Glomerular visceral epithelial cell (primary cell): ENCODE measurements around the gene DUS3L.
"Not testable (repeated sequence)": the region's sequence is repeated elsewhere in the genome, so short reads cannot be mapped to it uniquely, and the experiment has no call there.

Experiments
- DNase-seq: peaks from one replicate; pipeline ENCODE4 v3.0.0-alpha.2; 2016; ENCODE audit errors: extremely low spot score

The DUS3L gene

DNA sequence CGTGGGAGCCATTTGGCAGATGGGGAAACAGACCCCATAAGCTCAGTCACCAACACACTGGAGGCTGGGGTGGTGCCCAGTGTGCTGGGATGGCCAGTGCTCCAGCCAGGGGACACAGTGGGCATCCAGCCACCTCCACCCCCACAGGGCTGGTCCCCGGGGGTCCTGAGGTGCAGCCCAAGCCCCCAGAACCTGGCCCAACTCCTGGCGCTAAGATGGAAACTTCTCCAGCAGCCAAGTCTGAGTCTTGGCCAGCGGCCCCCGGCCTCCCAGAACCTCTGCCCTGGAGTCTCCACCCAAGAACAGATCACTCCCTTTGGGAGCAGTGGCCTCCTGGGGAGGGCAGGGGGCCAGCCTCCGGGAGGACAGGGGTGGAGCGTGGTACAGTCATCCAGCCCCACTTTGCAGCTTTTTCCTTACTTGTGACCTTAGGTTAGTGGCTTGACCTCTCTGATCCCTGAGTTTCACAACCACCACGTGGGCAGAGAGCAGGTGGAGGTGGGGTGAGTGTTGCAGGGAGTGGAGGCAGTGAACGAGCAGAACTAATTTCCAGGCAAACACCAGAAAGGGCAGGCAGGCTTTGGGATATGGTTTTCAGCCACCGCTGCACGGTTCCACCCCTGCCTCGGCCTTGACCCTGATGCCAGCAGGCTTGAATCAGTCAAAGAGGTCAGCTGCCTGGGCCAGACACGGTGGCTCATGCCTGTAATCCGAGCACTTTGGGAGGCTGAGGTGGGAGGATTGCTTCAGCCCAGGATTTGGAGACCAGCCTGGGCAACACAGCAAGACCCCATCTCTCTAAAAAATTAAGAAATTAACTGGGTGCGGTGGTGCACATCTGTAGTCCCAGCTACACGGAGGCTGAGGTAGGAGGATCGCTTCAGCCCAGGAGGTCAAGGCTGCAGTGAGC, 9.7 kb upstream of the DUS3L start:
- DNase-seq = no peak

DNA sequence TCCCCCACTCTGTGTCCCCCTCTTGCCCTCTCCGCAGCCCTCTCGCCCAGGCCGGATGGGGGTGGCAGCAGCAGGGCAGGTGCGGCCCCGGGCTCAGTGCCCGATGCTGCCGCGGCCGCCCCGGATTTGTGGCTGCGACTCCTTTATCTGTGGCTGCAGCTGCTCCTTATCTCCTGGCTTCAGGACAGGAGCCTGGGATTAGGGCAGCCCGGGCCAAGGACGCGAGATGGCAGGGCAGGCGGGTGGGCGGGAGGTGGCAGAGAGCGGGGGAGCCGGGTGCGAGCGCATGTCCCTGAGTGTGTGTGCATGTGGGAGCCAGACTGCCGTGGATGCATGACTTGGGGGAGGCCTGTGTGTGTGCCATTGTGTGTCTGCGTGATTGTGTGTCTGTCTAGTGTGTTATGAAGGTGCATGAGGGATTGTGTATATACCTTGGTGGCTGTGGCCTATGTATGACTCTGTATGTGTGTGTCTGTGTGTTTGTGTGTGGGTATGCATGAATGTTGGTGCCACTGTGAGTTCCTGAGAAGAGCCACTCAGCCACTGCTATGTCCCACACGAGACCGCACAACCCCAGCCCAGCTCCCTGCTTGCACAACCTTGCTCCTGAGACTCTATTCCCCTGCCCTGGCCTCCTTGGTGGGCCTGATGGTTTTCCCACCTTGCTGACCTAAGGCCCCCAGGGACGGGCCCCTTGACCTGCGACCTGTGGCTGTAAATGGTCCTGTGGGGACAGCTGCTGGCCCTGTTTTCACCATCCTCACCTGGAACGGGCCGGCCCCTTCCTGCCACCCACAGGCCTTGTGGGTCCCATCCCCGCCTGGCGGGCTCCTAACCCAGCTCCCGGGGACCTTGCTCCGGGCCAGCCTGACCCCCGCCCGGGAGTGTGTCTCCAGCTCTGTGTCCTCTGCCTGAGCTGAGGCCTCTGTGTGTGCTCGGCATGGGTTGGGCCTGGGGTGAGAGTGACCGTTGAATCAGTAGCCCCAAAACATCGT, 8.6 kb upstream of the DUS3L start:
- DNase-seq = no peak

DNA sequence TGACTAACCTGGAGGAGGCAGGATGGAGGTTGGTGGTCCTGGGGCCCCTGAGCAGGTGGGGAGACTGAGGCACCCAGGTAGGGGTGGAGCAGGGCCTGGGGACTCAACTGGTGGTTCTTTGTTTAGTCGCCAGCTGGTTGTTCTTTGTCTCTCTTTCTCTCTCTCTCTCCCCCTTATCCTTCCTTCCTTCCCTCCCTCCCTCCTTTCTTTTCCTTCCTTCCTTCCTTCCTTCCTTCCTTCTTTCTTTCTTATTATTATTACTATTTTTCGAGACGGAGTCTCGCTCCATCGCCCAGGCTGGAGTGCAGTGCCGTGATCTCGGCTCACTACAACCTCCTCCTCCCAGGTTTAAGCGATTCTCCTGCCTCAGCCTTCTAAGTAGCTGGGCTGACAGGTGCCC, 7.3 kb upstream of the DUS3L start:
- no peak for DNase-seq

DNA sequence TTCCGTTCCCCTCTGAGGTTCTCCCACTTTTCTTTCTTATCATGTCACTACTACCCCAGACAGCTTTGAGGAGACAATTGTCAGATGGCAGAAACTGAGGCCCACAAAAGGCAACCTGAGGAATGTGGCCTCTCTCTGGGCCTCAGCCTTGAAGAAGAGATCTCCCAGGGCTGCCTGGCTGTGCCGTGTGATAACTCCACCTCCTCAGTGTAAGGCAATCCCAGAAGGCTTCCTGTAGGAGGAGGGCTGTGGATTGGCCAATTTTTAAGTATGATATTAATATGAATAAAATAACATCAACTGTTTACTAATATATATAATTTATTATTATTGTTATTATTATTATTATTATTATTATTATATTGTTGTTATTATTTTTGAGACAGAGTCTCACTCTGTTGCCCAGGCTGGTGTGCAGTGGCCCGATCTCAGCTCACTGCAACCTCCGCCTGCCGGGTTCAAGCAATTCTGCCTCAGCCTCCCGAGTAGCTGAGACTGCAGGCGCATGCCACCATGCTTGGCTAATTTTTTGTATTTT, 4.5 kb upstream of the DUS3L start:
- no peak for DNase-seq

DNA sequence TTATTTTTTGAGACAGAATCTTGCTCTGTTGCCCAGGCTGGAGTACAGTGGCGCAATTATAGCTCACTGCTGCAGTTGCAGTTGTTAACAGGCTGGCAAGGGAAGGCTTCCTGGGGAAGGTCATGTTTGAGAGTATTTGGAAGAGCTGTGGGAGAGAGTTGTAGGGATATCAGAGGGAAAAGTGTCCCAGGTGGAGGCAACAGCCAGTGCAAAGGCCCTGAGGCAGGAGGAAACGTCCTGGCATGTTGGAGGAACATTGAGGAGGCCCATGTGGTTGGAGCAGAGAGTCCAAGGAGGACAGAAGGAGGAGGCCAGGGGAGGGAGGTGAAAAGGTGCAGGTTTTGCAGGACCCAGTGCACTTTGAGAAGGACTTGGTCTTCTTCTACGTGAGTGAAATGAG, 2.2 kb upstream of the DUS3L start:
- DNase-seq = no peak

DNA sequence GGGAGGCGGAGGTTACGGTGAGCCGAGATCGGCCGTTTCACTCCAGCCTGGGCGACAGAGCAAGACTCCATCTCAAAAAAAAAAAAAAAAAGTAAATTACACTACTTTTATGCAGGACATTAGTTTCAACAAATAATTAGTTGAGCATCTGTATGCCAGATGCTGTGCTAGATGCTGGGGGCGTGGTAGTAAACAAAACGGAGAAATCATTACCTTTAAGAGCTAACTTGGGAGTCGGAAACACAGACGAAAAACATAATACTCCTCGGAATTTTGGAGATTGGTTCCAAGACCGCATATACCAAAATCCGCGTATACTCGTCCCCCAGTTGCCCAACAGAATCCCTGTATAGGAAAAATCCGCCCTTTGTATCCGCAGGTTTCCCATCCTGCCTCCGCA, 1.3 kb upstream of the DUS3L start:
- DNase-seq = no peak

DNA sequence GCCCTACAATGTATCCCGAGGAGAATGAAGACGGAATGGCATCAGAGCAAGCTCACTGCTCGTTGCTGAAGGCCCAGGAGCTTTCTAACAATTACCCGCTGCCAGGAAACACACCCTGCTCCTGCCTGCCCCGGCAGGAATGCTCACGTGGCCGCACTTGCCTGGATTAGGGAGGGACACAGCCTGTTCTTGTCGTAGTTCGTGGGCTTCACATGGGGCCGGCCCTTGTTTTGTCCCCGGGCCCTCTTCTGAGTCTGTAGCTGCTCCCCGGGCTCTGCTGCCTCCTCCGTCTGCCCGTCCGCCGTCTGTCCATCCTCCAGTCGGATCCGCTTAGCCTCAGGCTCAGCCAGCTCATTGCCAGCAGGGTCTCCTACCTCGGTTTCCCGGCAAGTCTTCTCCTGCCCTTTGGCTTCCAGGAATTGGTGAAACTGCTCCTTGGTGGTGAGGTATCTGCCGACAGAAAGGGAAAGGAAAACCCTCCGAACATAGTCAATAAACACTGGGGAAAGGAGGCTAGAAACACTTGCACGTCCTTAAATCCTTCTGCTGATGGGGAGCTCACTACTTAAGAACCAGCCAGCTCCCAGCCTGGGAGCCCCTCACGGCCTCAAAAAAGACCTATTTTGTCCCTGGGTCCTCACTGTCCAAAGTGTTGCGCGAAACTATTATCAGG, 941 bp downstream of the DUS3L start:
- DNase-seq = no peak

DNA sequence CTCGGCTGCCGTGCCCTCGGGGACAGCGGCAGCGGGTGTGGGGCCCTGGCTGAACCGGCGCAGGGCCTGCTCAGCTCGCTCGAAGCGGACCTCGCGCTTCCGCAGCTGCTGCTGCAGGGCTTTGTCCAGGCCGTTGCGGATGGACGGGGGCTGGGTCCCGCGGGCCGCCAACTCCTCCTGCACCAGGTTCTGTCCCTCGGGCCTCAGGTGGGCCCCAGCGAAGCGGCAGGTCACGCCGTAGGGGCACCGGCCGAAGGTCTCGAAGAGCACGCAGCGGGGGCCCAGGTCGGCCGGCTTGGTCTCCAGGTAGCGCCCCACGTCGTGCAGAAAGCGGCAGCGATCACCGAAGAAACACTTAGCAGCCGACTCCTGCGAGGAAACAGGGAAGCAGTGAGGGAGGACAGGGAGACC, 1.6 kb downstream of the DUS3L start:
- DNase-seq = no peak

DNA sequence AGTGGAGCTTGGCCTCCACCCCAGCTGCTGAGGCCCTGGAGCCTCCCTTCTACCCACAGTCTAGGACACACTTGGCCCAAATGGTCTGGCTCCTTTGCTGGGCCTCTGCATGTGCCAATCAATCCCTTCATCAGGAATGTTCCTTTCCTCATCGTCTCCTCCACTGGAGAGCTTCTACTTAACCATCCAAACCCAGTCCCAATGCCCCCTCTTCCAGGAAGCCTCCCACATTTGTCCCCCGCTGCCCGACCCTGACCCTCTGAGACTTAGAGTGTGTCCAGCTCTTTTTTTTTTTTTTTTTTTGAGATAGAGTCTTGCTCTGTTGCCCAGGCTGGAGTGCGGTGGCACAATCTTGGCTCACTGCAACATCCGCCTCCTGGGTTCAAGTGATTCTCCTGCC, 2.5 kb downstream of the DUS3L start:
- DNase-seq = no peak

DNA sequence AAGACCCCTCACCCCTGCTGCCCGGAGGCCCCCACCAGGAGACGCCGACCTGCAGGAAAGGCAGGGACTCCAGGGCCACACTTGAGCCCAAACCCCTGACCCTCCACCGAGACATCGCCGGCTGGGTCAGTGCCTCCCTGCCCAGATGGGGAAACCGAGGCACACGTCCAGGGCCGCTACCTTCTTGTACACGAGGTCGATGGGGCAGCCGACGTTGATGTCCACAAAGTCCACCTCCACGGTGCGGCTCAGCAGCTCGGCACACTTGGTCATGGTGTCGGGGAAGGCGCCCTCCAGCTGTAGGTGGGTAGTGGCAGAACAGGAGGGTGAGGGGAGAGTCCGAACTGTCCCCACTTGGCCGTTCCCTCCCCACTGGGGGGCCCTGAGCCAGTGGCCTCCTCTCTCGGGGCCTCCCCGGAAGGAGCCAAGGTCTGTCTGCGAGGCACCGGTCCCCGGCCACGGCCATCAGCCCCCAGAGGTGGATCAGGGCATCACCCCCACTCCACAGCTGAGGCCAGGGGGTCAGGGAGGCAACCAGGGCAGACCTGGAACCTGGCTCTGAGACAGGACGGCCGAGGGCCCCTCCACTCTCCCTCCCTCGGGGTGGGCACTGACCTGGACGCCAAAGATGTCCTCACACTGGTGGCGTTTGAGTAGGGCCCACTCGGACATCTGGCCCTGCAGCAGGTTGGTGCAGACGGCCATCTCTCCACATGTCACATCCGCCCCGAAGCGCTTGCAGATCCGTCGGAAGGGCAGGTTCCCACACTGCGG, 3.4 kb downstream of the DUS3L start:
- DNase-seq = no peak

DNA sequence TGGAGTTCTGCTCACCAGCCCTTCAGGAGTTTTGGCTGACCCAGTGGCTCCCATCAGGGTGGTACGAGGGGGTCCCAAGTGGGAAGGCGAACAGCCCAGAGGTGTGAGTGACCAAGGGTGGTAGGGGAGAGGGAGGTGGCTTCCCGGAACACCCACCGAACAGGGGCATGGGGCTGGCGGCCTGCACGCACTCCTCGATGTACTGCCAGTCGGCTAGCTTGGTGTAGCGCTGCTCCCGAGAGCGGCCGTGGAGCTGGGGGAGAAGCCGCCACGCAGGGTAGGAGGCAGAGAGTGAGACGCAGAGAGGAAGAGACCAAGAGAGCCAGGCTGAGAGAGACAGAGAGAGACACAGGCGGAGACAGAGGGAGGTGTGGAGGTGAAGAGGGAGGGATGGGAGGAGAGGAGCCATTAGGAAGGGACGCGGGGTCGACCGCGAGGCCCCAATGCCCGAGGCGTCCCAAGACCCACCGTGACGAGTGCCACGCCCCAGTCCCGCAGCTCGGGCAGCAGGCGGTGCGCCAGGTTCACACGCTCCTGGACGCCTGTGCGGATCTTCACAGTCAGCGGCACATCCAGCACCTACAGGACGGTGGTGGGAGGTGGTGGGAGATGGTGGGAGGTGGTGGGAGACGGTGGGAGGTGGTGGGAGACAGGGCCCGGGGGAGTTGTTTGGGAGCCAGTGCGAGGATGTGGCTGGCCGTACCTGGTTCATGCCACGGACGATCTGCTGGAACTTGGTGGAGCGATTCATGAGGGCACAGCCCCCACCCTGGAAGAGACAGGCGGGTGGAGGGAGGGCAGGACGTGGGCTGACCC, 4.2 kb downstream of the DUS3L start:
- no peak for DNase-seq

DNA sequence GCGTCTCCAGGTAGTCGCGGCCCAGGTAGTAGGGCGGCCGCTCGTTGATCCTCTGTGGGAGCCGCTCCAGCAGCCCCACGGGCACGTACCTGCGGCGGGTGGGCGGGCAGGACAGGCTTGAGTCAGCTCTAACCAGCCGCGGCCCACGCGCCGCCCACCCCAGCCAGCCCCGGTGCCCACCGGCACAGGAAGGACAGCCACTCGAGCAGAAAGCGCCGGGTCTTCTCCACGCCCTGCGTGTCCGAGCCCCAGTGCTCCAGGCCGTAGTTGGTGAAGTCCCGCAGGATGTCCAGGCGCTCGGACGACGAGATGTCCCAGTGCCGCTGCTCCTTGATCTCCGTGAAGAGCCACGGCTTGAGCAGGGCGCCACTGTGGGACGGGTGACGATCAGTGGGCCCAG, 5.5 kb downstream of the DUS3L start:
- DNase-seq = no peak

DNA sequence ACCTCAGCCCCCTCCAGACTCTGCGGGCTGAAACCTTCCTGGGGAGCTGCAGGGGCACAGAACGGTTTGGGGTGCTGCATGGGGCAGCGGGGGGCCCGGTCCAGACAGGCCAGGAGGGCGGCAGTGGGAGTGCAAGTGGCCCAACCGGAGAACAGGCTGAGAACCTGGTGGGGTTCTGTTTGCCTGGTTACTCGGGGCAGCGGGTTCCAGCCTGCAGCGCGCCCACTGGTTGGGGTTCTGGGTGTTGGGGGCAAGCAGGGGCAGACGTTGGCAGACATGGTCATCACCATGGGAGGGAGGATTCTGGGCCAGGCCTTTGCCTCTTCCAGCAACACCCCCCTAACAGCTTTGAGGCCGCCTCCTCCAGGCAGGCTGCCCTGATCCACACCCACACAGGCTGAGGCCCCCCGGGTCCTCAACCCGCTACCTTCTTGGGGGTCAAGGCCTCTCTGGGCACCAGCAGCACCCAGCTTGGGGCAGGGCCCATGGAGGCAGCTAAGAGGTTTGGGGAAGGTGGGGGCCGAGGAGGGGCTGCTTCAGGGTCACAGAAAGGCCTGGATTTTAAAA, 6.3 kb downstream of the DUS3L start, which contains the start of gene PRR22:
PRR22 (minus strand) TSS at position 166 of the 567 bp plus-strand sequence; CDS start at position 80, 86 bp downstream.
- DNase-seq = no peak

DNA sequence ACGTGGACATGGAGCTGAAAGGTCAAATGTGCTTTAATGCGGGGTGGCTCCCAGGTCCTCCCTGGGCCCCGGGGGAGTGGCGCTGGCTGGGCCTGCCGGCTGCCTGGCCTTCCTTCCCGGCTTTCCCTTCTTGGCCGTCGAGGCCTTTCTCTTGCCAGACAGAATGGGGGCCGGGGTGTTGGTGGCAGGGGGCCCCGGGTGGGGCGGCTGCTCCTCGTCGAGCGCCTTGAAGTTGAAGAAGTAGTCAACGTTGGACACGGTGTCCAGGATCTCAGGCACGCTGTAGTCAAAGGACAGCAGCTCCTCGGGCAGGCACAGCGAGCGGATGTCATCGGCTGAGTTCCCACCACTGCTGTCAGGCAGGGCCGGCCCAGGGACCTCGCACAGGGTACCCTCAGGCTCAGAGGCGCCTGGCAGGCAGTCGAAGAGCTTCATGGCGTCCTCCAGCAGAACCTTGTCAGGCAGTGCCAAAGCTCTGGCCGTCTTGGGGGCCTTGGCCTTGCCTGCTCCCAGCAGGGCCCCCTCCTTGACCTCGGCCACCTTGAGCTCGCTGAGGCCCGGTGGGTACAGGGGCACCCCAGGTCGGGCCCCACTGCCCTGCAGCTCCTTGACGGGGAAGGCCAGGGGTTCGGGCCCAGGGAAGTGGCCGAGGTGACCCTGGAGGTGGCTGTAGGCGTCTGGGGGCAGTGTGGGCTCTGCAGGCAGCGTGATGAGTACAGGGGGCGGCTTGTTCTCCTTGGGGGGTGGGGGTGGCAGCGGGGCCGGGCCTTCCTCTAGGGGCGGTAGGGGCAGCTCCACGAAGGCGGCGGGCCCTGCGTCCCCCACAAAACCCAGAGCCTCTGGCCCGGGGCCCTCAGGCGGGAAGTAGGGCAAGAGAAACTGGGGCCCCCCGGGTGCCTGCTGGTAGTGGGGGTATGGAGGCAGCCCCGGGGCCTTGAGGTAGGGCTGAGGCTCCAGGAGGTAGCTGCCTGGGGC, 7.7 kb downstream of the DUS3L start:
- no peak for DNase-seq

DNA sequence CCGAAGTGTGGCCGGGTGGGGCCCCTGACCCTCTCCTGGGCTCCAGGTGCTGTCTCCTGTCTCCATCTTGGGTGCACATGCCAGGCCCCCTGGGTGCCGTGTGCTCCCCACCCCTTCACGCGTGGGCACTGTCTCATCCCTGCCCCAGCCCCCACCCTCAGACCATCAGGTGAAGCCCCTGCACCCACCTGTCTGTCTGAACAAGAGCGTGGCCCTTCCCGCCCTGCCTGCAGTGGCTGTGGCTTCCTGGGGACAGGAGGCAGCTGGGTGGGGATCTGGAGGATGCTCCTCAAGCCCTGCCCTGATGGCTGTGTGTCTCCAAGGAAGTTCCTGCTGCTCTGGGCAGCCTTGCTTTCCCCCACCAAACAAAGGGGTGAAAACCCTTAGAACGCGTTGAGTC, 8.6 kb downstream of the DUS3L start:
- no peak for DNase-seq

DNA sequence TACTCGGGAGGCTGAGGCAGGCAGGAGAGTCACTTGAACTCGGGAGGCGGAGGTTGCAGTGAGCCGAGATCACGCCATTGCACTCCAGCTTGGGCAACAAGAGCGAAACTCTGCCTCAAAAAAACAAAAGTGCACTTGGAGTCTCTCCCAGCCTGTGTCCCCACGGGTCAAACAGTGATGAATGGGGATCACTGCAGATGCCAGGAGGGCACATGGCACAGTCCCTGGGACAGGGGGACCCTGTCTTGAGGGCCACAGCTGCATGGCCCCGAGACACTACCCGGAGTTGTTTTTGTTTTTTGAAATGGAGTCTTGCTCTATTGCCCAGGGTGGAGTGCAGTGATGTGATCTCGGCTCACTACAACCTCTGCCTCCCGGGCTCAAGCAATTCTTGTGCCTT, 10.0 kb downstream of the DUS3L start:
- not testable (repeated sequence) for DNase-seq

DNA sequence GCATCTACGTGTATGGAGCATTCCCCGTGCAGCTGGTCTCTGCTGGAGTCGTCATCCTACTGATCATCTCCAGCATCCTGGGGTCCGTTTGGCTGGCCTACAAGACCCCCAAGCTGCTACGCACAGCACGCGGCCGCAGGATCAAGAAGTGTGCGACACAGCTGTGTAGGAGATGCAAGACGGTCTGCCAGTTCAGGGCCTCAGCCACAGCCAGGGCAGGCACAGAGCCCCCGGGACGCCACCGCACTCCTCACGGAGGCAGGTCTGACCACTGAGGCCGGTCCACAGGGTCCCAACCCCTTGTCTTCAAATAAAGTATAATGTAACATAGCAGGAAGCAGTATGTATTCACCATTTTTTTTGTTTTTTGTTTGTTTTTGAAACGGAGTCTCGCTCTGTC, 12.6 kb downstream of the DUS3L start:
- DNase-seq = no peak

DNA sequence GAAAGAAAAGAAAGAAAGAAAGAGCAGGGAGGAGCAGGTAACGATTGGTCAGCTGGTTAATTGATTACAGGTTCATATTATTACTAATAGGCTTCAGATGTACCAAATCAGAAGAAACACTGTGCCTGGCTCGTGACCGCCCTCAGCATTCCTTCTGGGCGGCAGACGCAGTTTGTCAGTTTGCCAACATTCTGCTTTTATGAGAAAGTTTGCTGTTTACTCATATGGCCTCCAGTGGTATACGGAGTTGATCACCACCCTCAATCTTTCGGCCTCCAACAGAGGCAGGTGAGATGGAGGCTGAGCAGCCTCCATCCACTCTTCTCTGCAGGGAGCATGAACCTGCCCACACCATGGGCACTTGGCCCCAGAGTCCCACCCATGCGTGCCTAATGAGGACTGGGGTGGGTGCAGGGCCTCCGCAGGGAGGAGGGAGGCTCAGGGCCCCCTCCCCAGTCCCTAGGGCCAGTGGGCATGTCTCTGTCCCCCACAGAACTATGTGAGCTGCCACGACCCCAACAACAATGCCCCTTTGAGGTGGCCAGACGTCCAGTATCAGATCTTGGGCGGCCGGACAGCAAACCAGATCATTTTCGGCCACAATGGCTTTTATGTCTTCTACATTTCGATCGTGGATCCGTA, 15.2 kb downstream of the DUS3L start:
- DNase-seq = no peak
